ENCODE measurements around the gene SCARB1. TPM values are rescaled to one million over a fixed set of nuclear protein-coding genes. Genes with fewer than 3 reads are reported as not detected.

The SCARB1 gene
- total RNA-seq, 4 donors from 2014 or later, result 18.6 to 41.8 (median 26.7) TPM

DNA sequence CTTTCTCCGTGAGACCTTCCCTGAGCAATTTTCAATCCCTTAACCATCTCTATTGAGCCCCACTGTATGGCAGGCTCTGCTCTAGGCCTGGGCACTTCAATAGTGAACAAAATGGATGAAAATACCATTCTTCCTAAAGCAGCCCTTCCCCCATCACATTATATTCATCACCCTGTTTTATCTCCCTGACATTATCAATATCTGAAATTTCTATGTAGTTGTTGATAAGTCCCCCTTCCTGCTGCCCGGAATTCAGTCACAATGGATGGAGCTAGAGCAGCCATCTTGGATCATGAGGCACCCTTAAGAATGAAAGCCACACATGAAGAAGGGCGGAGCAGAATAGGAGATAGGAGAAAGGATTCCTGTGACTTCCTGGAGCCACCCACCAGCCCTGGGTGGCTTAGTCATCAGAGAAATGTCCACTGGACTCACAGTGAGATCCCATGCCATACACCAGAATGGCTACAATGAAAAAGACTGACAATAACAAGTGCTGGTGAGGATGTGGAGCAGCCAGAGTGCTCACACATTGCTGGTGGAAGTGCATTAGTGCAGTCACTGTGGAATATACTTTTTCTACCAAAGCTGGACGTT, 33.9 kb downstream of the SCARB1 start:
- 96 to 97% methylated on average over 4 of the region's 4 CpGs for WGBS, 2 donors

DNA sequence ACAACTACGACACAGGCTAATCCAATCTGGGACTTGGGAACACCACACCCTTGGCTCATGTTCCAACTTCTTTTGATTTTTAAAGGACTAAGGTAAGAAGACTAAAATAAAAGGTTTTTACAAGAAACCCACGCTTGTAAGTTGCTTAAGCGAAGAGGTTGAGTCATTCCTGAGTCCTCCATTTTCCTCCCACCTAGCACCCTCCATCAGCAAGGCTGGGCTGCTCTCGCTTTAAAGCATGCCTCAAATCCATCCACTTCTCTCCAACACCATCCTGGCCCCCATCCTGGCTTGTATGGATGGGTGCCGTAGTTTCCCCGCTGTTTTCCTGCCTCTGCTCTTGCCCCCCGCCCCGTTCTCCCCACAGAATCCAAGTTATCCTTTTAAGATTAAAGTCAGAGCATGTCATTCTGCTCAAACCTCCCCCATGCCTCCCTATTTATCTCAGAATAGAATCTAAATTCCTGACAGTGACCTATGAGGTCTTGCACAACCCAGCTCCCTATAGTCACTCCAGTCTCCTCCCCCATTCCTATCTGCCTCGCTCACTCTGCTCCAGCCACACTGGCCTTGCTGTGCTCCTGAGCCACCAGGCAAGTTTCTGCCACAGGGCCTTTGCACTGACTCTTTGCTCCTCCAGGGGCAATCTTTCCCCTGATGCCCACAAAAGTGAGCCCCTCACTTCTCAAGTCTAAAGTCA, 34.5 kb downstream of the SCARB1 start:
- H3K4me3 ChIP-seq (ENCODE audit: low read depth, poor library complexity, severe bottlenecking), result no peak overlapping the region
- WGBS, 2 donors, result 60 to 74% methylated on average over 9 of the region's 9 CpGs
- DNase-seq (ENCODE audit: low spot score in 2 of 2), result no peak
- TF ChIP-seq, protein P1, sequence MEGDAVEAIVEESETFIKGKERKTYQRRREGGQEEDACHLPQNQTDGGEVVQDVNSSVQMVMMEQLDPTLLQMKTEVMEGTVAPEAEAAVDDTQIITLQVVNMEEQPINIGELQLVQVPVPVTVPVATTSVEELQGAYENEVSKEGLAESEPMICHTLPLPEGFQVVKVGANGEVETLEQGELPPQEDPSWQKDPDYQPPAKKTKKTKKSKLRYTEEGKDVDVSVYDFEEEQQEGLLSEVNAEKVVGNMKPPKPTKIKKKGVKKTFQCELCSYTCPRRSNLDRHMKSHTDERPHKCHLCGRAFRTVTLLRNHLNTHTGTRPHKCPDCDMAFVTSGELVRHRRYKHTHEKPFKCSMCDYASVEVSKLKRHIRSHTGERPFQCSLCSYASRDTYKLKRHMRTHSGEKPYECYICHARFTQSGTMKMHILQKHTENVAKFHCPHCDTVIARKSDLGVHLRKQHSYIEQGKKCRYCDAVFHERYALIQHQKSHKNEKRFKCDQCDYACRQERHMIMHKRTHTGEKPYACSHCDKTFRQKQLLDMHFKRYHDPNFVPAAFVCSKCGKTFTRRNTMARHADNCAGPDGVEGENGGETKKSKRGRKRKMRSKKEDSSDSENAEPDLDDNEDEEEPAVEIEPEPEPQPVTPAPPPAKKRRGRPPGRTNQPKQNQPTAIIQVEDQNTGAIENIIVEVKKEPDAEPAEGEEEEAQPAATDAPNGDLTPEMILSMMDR (IDR thresholded peaks at IDR 0.05), result no peak
- no peak for TF ChIP-seq POLR2A (IDR thresholded peaks at IDR 0.05)
- intact Hi-C loops (cut with DNase I; ENCODE audit: low total_unique reads), result no loop called here

More for the DNA sequence above, 33.9 kb downstream of the SCARB1 start:
- intact Hi-C loops (cut with DNase I; ENCODE audit: low total_unique reads), result no loop called here
- no peak for DNase-seq (ENCODE audit: low spot score in 2 of 2)
- TF ChIP-seq, protein P1 (IDR thresholded peaks at IDR 0.05), result no peak
- no peak for TF ChIP-seq POLR2A (IDR thresholded peaks at IDR 0.05)
- no peak overlapping the region for H3K4me3 ChIP-seq (ENCODE audit: low read depth, poor library complexity, severe bottlenecking)

DNA sequence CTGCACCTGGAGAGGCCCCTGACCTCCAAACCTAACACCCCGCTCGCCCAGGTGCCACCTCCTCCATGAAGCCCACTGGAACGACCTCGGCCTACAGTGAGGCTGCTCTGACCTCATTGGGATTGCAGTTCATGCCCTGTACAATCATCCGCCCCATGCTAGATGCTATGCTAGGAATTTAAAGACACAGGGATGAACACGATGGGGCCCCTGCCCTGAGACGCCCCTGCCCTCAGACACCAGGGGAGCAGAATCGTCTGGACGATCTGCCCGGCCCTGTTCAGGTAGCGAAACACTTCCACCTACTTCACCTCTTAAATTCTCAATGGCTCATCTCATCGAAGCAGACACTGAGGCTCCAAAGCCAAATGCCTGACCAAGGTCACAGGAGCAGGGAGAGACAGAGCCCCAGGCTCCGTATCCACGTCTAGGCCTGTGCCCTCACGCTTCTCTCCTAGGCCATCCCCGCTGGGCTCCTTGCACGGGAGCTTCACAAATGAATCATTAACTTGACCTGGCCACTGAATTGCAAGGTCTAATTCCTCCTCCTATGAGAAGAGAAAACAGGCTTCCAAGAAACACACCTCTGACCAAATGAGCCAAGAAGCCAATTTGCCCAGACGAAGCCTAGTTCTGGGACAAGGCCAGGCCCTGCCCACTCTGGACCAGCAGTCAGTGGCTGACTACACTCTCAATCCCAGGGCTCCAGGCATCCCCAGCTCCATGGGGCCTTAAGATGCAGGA, 35.2 kb downstream of the SCARB1 start:
- no peak overlapping the region for H3K4me3 ChIP-seq (ENCODE audit: low read depth, poor library complexity, severe bottlenecking)
- DNase-seq (ENCODE audit: low spot score in 2 of 2), result no peak
- WGBS, 2 donors, result 56 to 70% methylated on average over 18 of the region's 18 CpGs
- intact Hi-C loops (cut with DNase I; ENCODE audit: low total_unique reads), result no loop called here
- no peak for TF ChIP-seq POLR2A (IDR thresholded peaks at IDR 0.05)
- TF ChIP-seq, protein P1 (IDR thresholded peaks at IDR 0.05), result no peak

DNA sequence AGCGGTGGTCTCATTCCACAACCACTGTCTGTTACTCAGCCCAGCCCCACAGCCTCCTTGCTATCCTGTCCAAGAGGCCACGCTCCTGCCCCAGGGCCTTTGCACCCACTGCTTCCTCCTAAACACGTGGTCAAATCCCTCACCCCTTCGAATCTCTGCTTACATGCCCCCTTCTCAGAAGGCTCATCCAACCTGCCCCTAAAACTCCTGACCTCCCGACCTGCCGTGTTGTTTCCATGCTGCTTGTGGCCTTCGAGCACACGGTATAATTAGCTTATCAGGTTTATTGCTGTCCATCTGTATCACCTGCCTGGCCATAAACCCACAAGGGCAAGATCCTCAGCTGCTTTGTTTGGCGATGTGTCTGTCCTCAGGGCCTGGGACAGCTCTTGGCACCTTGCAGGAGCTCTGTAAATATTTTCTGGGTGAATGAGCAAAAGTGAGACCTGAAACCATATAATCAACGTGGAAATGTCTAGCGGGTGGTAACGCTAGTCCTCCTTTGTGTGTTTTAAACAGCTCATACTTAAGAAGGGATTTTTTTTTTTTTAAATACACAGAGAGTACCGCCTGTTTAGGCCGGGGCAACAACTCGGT, 36.0 kb downstream of the SCARB1 start:
- no peak for DNase-seq (ENCODE audit: low spot score in 2 of 2)
- no peak overlapping the region for H3K4me3 ChIP-seq (ENCODE audit: low read depth, poor library complexity, severe bottlenecking)
- WGBS, 2 donors, result 82 to 87% methylated on average over 15 of the region's 15 CpGs
- TF ChIP-seq, protein P1 (IDR thresholded peaks at IDR 0.05), result no peak
- no peak for TF ChIP-seq POLR2A (IDR thresholded peaks at IDR 0.05)
- intact Hi-C loops (cut with DNase I; ENCODE audit: low total_unique reads), result no loop called here

DNA sequence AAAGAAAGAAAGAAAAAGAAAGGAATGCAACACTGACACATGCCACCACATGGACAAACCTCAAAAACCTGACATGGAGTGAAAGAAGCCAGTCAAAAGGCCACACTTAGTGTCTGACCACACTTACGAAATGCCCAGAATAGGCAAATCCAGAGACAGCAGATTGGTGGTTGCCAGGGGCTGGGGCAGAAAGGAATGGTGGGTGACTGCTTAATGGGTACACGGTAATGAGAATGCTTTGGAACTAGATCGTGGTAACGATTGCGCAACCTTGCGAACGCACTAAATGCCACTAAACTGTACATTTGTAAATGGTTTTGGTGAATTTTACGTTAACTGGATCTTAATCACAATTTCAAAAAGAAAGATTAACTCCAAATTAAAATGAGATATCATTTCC, 39.5 kb downstream of the SCARB1 start:
- no peak overlapping the region for H3K4me3 ChIP-seq (ENCODE audit: low read depth, poor library complexity, severe bottlenecking)
- TF ChIP-seq, protein P1 (IDR thresholded peaks at IDR 0.05), result no peak
- TF ChIP-seq POLR2A (IDR thresholded peaks at IDR 0.05), result no peak
- 78 to 89% methylated on average over 8 of the region's 8 CpGs for WGBS, 2 donors
- intact Hi-C loops (cut with DNase I; ENCODE audit: low total_unique reads), result no loop called here
- no peak for DNase-seq (ENCODE audit: low spot score in 2 of 2)

All from lower leg skin (tissue), 4 donors.